GM23338 (cell line): ENCODE measurements around the gene GALNT16. TPM values are rescaled to one million over a fixed set of nuclear protein-coding genes. Genes with fewer than 3 reads are reported as not detected.

Experiments used
- ATAC-seq: fragments of 200-7000 bp; cut with Tn5 transposase; 3 replicates; pipeline ENCODE4 v1.9.1; 2020
- DNase-seq: peaks from one replicate; pipeline ENCODE4 v3.0.0-alpha.2; 2015; ENCODE audit warnings: low spot score
- H2AFZ ChIP-seq: fragments of 200-600 bp; sonication (generic); 2 replicates; pipeline ENCODE4 v1.8.0; 2016; ENCODE audit warnings: antibody characterized with exemption, mild to moderate bottlenecking, moderate library complexity
- H3F3A ChIP-seq: fragments of 200-600 bp; sonication (generic); replicated peaks from 2 replicates; pipeline ENCODE4 v1.8.0; 2017; ENCODE audit warnings: antibody characterized with exemption, mixed run types, low read depth
- H3K27ac ChIP-seq: fragments of 200-600 bp; sonication (generic); 2 replicates; pipeline ENCODE4 v1.6.1; 2016; ENCODE audit warnings: low read depth
- H3K27me3 ChIP-seq: fragments of 200-600 bp; sonication (generic); 2 replicates; pipeline ENCODE4 v1.8.0; 2016; ENCODE audit warnings: mild to moderate bottlenecking, mixed run types, moderate library complexity; ENCODE audit not compliant: insufficient read depth
- H3K36me3 ChIP-seq: fragments of 200-600 bp; sonication (generic); 2 replicates; pipeline ENCODE4 v1.8.0; 2016; ENCODE audit warnings: mild to moderate bottlenecking; ENCODE audit not compliant: insufficient read depth
- H3K4me1 ChIP-seq: fragments of 200-600 bp; sonication (generic); 2 replicates; pipeline ENCODE4 v1.8.0; 2016; ENCODE audit warnings: mild to moderate bottlenecking, moderate library complexity; ENCODE audit not compliant: insufficient read depth
- H3K4me2 ChIP-seq: fragments of 200-600 bp; sonication (generic); 2 replicates; pipeline ENCODE4 v1.7.1; 2017; ENCODE audit warnings: mixed run types
- H3K4me3 ChIP-seq: fragments of 200-600 bp; sonication (generic); 2 replicates; pipeline ENCODE4 v1.6.1; 2016; ENCODE audit warnings: mixed run types
- H3K79me2 ChIP-seq: fragments of 200-600 bp; sonication (generic); replicated peaks from 2 replicates; pipeline ENCODE4 v1.8.0; 2017; ENCODE audit warnings: mild to moderate bottlenecking; ENCODE audit not compliant: insufficient read depth
- H3K9me2 ChIP-seq: fragments of 200-600 bp; sonication (generic); 2 replicates; pipeline ENCODE4 v1.8.0; 2017; ENCODE audit not compliant: insufficient read depth
- H4K20me1 ChIP-seq: fragments of 200-600 bp; sonication (generic); replicated peaks from 2 replicates; pipeline ENCODE4 v1.8.0; 2017; ENCODE audit warnings: mild to moderate bottlenecking; ENCODE audit not compliant: insufficient read depth
- H3K27ac Mint-ChIP-seq: 2 replicates; pipeline ENCODE4 v1.8.0; 2020; ENCODE audit warnings: inconsistent platforms, mild to moderate bottlenecking, moderate library complexity, mixed read lengths
- H3K27me3 Mint-ChIP-seq: 3 replicates; pipeline ENCODE4 v1.8.0; 2022; ENCODE audit warnings: low read depth, mild to moderate bottlenecking, moderate library complexity, mixed read lengths, inconsistent platforms; ENCODE audit not compliant: insufficient read depth, poor library complexity
- H3K36me3 Mint-ChIP-seq: 3 replicates; pipeline ENCODE4 v1.8.0; 2021; ENCODE audit warnings: low read depth, mild to moderate bottlenecking, inconsistent platforms, moderate library complexity, mixed read lengths
- H3K4me1 Mint-ChIP-seq: 3 replicates; pipeline ENCODE4 v1.8.0; 2020; ENCODE audit warnings: mild to moderate bottlenecking, inconsistent platforms, mixed read lengths
- H3K4me3 Mint-ChIP-seq: 3 replicates; pipeline ENCODE4 v1.8.0; 2021; ENCODE audit warnings: moderate library complexity, mild to moderate bottlenecking, inconsistent platforms, mixed read lengths
- H3K9me3 Mint-ChIP-seq: 3 replicates; pipeline ENCODE4 v1.8.0; 2020; ENCODE audit warnings: moderate library complexity, mild to moderate bottlenecking, inconsistent platforms, mixed read lengths
- CREB1 ChIP-seq: fragments of 250-450 bp; sonication (Bioruptor Pico); IDR thresholded peaks from 2 replicates; pipeline ENCODE4 v1.5.0; 2020; ENCODE audit warnings: low read depth, mild to moderate bottlenecking, moderate library complexity
- CTCF ChIP-seq, 2 experiments: fragments of 200-600 bp in 1 of 2; sonication (generic) in 1 of 2; conservative IDR thresholded peaks; 2 replicates each; pipeline versions ENCODE4 v1.5.1 to v1.6.1; 2016 to 2017; ENCODE audit warnings: antibody characterized with exemption in 2 of 2, low read depth in 2 of 2, mild to moderate bottlenecking in 2 of 2, moderate library complexity in 1 of 2
- EZH2 ChIP-seq: fragments of 200-600 bp; sonication (generic); IDR thresholded peaks from one replicate; pipeline ENCODE4 v1.8.0; 2017; ENCODE audit warnings: antibody characterized with exemption, mild to moderate bottlenecking, low read depth; ENCODE audit not compliant: unreplicated experiment
- EZH2phosphoT487 ChIP-seq: fragments of 200-600 bp; sonication (generic); IDR thresholded peaks from one replicate; pipeline ENCODE4 v1.8.1; 2018; ENCODE audit warnings: antibody characterized with exemption; ENCODE audit not compliant: unreplicated experiment
- JUNB ChIP-seq: IDR thresholded peaks from one replicate; pipeline ENCODE4 v1.6.1; 2016; ENCODE audit warnings: antibody characterized with exemption; ENCODE audit not compliant: unreplicated experiment
- NANOG ChIP-seq: IDR thresholded peaks from 2 replicates; pipeline ENCODE4 v1.6.1; 2016; ENCODE audit warnings: antibody characterized with exemption, borderline replicate concordance
- POLR2AphosphoS5 ChIP-seq: IDR thresholded peaks from 2 replicates; pipeline ENCODE4 v1.6.1; 2016; ENCODE audit warnings: antibody characterized with exemption, low read depth
- STAT1 ChIP-seq: IDR thresholded peaks from one replicate; pipeline ENCODE4 v1.6.1; 2016; ENCODE audit warnings: antibody characterized with exemption; ENCODE audit not compliant: unreplicated experiment
- ZNF114 ChIP-seq: fragments of 250-450 bp; sonication (Bioruptor Pico); IDR thresholded peaks from 2 replicates; pipeline ENCODE4 v1.5.0; 2020; ENCODE audit warnings: mild to moderate bottlenecking, moderate library complexity
- ZNF331 ChIP-seq: fragments of 250-450 bp; sonication (Bioruptor Pico); IDR thresholded peaks from 2 replicates; pipeline ENCODE4 v1.5.0; 2020; ENCODE audit warnings: low read depth, mild to moderate bottlenecking, moderate library complexity
- polyA plus RNA-seq: library from polyadenylated mRNA; unstranded; fragments of >200 nt; fragmentation: Nextera tagmentation; extraction: Ambion mirVana; gene quantifications from 2 replicates; pipeline ENCODE4 v1.2.1, GENCODE V29; 2016
- total RNA-seq: library from RNA; depleted of rRNA; stranded (reverse); fragments of >200 nt; shearing (Covaris generic); gene quantifications from 2 replicates; pipeline ENCODE4 v1.2.3, GENCODE V29; 2014
- TF ChIP-seq, protein P1 (sequence below): fragments of 250-450 bp; sonication (Bioruptor Pico); IDR thresholded peaks from 2 replicates; pipeline ENCODE4 v1.5.0; 2020; ENCODE audit warnings: mild to moderate bottlenecking, moderate library complexity
- TF ChIP-seq, protein P2 (sequence below): IDR thresholded peaks from one replicate; pipeline ENCODE4 v1.6.1; 2018; ENCODE audit warnings: antibody characterized with exemption; ENCODE audit not compliant: unreplicated experiment
- TF ChIP-seq, protein P3 (sequence below): IDR thresholded peaks from 2 replicates; pipeline ENCODE4 v1.6.1; 2016; ENCODE audit warnings: antibody characterized with exemption

The GALNT16 gene
- total and polyA plus RNA-seq, 2 experiments from 2014 or later, result 1.5 to 2.9 TPM

DNA sequence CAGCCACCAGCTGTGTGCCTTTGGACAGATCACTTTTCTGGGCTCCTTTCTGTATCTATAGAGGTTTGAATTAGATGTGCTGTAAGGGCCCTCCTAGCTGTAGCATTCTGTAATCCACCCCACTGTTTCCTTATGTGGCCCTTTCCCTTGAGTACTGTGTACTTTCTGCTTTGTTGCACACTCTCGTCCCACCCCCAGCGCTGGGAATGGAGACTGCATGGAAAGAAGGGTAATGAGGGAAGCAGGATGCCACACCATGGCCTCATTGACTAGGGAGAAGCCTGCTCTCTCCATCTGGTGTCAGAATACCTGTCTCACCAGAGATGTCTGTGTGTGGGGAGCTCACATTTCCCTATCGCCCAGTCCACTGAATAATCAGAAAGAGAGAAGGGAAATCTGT is 13.6 kb upstream of the GALNT16 start:
- no peaks in the 10 kb centered on the region for H3K79me2 ChIP-seq
- no peaks in the 10 kb centered on the region for H3K4me1 ChIP-seq
- H3K4me2 ChIP-seq, result no peak overlapping the region
- Mint-ChIP-seq H3K36me3 (no peaks in the 10 kb centered on the region), H3K4me1 (no peaks in the 10 kb centered on the region), H3K9me3 (no peaks in the 10 kb centered on the region), H3K4me3 (no peak overlapping the region), H3K27ac (no peak overlapping the region), H3K27me3 (no peaks in the 10 kb centered on the region)
- no peak for DNase-seq
- H3K4me3 ChIP-seq, result no peak overlapping the region
- no peaks in the 10 kb centered on the region for H3F3A ChIP-seq
- H3K36me3 ChIP-seq, result no peaks in the 10 kb centered on the region
- H2AFZ ChIP-seq, result no peak overlapping the region
- TF ChIP-seq STAT1 (no peak), CTCF (conservative IDR thresholded peaks at IDR 0.05; ENCODE audit: low read depth in 2 of 2) (no peak), EZH2 (no peak), ZNF331 (CRISPR knock-in tag) (no peak), CREB1 (no peak), ZNF114 (CRISPR knock-in tag) (no peak), EZH2phosphoT487 (no peak), POLR2AphosphoS5 (no peak), NANOG (no peak), JUNB (no peak)
- TF ChIP-seq, protein P1, sequence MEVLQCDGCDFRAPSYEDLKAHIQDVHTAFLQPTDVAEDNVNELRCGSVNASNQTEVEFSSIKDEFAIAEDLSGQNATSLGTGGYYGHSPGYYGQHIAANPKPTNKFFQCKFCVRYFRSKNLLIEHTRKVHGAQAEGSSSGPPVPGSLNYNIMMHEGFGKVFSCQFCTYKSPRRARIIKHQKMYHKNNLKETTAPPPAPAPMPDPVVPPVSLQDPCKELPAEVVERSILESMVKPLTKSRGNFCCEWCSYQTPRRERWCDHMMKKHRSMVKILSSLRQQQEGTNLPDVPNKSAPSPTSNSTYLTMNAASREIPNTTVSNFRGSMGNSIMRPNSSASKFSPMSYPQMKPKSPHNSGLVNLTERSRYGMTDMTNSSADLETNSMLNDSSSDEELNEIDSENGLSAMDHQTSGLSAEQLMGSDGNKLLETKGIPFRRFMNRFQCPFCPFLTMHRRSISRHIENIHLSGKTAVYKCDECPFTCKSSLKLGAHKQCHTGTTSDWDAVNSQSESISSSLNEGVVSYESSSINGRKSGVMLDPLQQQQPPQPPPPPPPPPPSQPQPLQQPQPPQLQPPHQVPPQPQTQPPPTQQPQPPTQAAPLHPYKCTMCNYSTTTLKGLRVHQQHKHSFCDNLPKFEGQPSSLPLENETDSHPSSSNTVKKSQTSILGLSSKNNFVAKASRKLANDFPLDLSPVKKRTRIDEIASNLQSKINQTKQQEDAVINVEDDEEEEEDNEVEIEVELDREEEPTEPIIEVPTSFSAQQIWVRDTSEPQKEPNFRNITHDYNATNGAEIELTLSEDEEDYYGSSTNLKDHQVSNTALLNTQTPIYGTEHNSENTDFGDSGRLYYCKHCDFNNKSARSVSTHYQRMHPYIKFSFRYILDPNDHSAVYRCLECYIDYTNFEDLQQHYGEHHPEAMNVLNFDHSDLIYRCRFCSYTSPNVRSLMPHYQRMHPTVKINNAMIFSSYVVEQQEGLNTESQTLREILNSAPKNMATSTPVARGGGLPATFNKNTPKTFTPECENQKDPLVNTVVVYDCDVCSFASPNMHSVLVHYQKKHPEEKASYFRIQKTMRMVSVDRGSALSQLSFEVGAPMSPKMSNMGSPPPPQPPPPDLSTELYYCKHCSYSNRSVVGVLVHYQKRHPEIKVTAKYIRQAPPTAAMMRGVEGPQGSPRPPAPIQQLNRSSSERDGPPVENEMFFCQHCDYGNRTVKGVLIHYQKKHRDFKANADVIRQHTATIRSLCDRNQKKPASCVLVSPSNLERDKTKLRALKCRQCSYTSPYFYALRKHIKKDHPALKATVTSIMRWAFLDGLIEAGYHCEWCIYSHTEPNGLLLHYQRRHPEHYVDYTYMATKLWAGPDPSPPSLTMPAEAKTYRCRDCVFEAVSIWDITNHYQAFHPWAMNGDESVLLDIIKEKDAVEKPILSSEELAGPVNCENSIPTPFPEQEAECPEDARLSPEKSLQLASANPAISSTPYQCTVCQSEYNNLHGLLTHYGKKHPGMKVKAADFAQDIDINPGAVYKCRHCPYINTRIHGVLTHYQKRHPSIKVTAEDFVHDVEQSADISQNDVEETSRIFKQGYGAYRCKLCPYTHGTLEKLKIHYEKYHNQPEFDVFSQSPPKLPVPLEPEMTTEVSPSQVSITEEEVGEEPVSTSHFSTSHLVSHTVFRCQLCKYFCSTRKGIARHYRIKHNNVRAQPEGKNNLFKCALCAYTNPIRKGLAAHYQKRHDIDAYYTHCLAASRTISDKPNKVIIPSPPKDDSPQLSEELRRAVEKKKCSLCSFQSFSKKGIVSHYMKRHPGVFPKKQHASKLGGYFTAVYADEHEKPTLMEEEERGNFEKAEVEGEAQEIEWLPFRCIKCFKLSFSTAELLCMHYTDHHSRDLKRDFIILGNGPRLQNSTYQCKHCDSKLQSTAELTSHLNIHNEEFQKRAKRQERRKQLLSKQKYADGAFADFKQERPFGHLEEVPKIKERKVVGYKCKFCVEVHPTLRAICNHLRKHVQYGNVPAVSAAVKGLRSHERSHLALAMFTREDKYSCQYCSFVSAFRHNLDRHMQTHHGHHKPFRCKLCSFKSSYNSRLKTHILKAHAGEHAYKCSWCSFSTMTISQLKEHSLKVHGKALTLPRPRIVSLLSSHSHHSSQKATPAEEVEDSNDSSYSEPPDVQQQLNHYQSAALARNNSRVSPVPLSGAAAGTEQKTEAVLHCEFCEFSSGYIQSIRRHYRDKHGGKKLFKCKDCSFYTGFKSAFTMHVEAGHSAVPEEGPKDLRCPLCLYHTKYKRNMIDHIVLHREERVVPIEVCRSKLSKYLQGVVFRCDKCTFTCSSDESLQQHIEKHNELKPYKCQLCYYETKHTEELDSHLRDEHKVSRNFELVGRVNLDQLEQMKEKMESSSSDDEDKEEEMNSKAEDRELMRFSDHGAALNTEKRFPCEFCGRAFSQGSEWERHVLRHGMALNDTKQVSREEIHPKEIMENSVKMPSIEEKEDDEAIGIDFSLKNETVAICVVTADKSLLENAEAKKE, result no peak
- TF ChIP-seq, protein P2, sequence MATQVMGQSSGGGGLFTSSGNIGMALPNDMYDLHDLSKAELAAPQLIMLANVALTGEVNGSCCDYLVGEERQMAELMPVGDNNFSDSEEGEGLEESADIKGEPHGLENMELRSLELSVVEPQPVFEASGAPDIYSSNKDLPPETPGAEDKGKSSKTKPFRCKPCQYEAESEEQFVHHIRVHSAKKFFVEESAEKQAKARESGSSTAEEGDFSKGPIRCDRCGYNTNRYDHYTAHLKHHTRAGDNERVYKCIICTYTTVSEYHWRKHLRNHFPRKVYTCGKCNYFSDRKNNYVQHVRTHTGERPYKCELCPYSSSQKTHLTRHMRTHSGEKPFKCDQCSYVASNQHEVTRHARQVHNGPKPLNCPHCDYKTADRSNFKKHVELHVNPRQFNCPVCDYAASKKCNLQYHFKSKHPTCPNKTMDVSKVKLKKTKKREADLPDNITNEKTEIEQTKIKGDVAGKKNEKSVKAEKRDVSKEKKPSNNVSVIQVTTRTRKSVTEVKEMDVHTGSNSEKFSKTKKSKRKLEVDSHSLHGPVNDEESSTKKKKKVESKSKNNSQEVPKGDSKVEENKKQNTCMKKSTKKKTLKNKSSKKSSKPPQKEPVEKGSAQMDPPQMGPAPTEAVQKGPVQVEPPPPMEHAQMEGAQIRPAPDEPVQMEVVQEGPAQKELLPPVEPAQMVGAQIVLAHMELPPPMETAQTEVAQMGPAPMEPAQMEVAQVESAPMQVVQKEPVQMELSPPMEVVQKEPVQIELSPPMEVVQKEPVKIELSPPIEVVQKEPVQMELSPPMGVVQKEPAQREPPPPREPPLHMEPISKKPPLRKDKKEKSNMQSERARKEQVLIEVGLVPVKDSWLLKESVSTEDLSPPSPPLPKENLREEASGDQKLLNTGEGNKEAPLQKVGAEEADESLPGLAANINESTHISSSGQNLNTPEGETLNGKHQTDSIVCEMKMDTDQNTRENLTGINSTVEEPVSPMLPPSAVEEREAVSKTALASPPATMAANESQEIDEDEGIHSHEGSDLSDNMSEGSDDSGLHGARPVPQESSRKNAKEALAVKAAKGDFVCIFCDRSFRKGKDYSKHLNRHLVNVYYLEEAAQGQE, result no peak
- TF ChIP-seq, protein P3, sequence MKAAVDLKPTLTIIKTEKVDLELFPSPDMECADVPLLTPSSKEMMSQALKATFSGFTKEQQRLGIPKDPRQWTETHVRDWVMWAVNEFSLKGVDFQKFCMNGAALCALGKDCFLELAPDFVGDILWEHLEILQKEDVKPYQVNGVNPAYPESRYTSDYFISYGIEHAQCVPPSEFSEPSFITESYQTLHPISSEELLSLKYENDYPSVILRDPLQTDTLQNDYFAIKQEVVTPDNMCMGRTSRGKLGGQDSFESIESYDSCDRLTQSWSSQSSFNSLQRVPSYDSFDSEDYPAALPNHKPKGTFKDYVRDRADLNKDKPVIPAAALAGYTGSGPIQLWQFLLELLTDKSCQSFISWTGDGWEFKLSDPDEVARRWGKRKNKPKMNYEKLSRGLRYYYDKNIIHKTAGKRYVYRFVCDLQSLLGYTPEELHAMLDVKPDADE, result no peak
- H3K9me2 ChIP-seq, result no peaks in the 10 kb centered on the region
- no peaks in the 10 kb centered on the region for H4K20me1 ChIP-seq
- ATAC-seq, result no peak
- H3K27me3 ChIP-seq, result no peaks in the 10 kb centered on the region
- no peak overlapping the region for H3K27ac ChIP-seq
